OCI-LY3 (cell line): ENCODE results near the gene IP6K2.
"Not testable (repeated sequence)": the region's sequence is repeated elsewhere in the genome, so short reads cannot be mapped to it uniquely, and the experiment has no call there.

Experiments
- H2AFZ ChIP-seq: fragments of 200-600, 300-600 bp; shearing (Covaris generic); 2 replicates; pipeline ENCODE4 v1.6.0; 2014; ENCODE audit warnings: antibody characterized with exemption, low read depth, low read length
- H3K27ac ChIP-seq: fragments of 200-600, 300-600 bp; sonication (generic); 2 replicates; pipeline ENCODE4 v1.5.1; 2014; ENCODE audit warnings: mild to moderate bottlenecking, low read length, moderate library complexity, mixed read lengths
- H3K27me3 ChIP-seq: fragments of 200-600, 300-600 bp; sonication (generic); 2 replicates; pipeline ENCODE4 v1.6.1; 2014; ENCODE audit warnings: low read depth, low read length, mixed read lengths
- H3K36me3 ChIP-seq: fragments of 200-600, 300-600 bp; sonication (generic); replicated peaks from 2 replicates; pipeline ENCODE3; 2014; ENCODE audit warnings: low read depth, low read length, mixed read lengths
- H3K4me1 ChIP-seq: fragments of 300-600, 200-600 bp; sonication (generic); 2 replicates; pipeline ENCODE4 v1.6.1; 2014; ENCODE audit warnings: low read length, mixed read lengths
- H3K4me2 ChIP-seq: fragments of 200-600, 300-600 bp; sonication (generic); 2 replicates; pipeline ENCODE4 v1.6.1; 2014; ENCODE audit warnings: low read length, mixed read lengths
- H3K4me3 ChIP-seq: fragments of 300-600, 200-600 bp; sonication (generic); 2 replicates; pipeline ENCODE4 v1.5.1; 2014; ENCODE audit warnings: antibody characterized with exemption, mild to moderate bottlenecking, low read length, moderate library complexity
- H3K79me2 ChIP-seq: fragments of 300-600, 200-600 bp; shearing (Covaris generic); 2 replicates; pipeline ENCODE4 v1.6.1; 2014; ENCODE audit warnings: mild to moderate bottlenecking, low read length, mixed read lengths
- H3K9ac ChIP-seq: fragments of 300-600, 200-600 bp; shearing (Covaris generic); 2 replicates; pipeline ENCODE4 v1.6.0; 2014; ENCODE audit warnings: mild to moderate bottlenecking, low read length, moderate library complexity
- H3K9me3 ChIP-seq: fragments of 200-600, 300-600 bp; shearing (Covaris generic); 2 replicates; pipeline ENCODE4 v1.6.1; 2014; ENCODE audit warnings: low read length, mixed read lengths; ENCODE audit not compliant: insufficient read depth
- H4K20me1 ChIP-seq: fragments of 200-600, 300-600 bp; sonication (generic); 2 replicates; pipeline ENCODE4 v1.6.1; 2016; ENCODE audit warnings: low read length, mixed read lengths; ENCODE audit not compliant: insufficient read depth
- EZH2phosphoT487 ChIP-seq: fragments of 200-600 bp; shearing (Covaris generic); IDR thresholded peaks from 2 replicates; pipeline ENCODE4 v1.6.1; 2018; ENCODE audit warnings: antibody characterized with exemption, mixed run types, low read depth
- TF ChIP-seq, protein P1 (sequence below): fragments of 200-600, 300-600 bp; sonication (generic); IDR thresholded peaks from 2 replicates; pipeline ENCODE4 v1.5.1; 2014; ENCODE audit warnings: antibody characterized with exemption, low read length, low read depth

IP6K2 gene

DNA sequence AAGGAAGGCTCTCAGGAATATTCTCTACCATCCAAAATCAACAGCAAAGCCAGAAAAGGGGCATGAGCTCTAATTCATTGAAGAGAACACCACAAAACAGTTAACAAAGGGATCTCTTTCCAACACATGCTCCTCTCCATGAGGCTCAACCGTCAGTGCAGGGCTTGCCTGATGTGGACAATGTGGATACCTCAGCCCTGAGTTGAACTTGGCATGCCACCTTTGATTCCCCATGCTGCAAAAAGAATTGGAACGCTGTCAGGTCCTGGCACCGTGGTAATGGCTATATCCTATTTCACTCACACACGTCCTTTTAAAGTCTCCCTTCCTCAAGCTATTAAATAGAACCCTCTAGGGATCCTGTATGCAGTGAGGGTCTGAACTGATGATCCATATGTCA lies 30.7 kb upstream of the IP6K2 start:
- H2AFZ ChIP-seq, result no peak overlapping the region
- H3K79me2 ChIP-seq, result no peaks in the 10 kb centered on the region
- H3K27ac ChIP-seq, result no peak overlapping the region
- no peaks in the 10 kb centered on the region for H4K20me1 ChIP-seq
- no peak overlapping the region for H3K4me3 ChIP-seq
- H3K36me3 ChIP-seq, result peaks cover 18% of the 10 kb centered on the region
- no peak overlapping the region for H3K9ac ChIP-seq
- no peak overlapping the region for H3K4me2 ChIP-seq
- no peaks in the 10 kb centered on the region for H3K27me3 ChIP-seq
- no peaks in the 10 kb centered on the region for H3K9me3 ChIP-seq
- TF ChIP-seq EZH2phosphoT487, result no peak
- TF ChIP-seq, protein P1, sequence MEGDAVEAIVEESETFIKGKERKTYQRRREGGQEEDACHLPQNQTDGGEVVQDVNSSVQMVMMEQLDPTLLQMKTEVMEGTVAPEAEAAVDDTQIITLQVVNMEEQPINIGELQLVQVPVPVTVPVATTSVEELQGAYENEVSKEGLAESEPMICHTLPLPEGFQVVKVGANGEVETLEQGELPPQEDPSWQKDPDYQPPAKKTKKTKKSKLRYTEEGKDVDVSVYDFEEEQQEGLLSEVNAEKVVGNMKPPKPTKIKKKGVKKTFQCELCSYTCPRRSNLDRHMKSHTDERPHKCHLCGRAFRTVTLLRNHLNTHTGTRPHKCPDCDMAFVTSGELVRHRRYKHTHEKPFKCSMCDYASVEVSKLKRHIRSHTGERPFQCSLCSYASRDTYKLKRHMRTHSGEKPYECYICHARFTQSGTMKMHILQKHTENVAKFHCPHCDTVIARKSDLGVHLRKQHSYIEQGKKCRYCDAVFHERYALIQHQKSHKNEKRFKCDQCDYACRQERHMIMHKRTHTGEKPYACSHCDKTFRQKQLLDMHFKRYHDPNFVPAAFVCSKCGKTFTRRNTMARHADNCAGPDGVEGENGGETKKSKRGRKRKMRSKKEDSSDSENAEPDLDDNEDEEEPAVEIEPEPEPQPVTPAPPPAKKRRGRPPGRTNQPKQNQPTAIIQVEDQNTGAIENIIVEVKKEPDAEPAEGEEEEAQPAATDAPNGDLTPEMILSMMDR, result no peak
- H3K4me1 ChIP-seq, result no peaks in the 10 kb centered on the region

GRCh38 chr3:48747015-48747615 lies 30.1 kb upstream of the IP6K2 start:
- Histone ChIP-seq H3K9ac (no peak overlapping the region), H4K20me1 (no peaks in the 10 kb centered on the region), H3K4me2 (no peak overlapping the region), H3K4me3 (no peak overlapping the region), H3K4me1 (no peaks in the 10 kb centered on the region), H3K9me3 (no peaks in the 10 kb centered on the region), H3K79me2 (no peaks in the 10 kb centered on the region), H3K27ac (no peak overlapping the region), H3K36me3 (peaks cover 18% of the 10 kb centered on the region), H3K27me3 (no peaks in the 10 kb centered on the region), H2AFZ (no peak overlapping the region)
- TF ChIP-seq, protein P1, result no peak
- no peak for TF ChIP-seq EZH2phosphoT487

DNA sequence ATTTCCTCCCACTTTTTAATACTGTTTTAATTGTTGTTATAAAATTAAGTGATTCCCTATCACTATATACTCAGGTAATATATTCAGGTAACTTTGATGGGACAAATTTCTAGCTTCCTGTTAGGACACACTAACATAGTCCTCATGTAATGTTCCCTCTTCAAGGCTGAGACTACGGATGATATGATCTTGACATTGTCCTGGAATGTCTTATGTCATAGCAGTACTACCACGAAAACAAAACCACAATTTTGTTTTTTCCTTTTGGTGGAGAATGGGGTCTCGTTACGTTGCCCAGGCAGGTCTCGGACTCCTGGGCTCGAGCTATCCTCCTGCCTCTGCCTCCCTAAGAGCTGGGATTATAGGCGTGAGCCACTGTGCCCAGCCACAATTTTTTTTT lies 26.8 kb upstream of the IP6K2 start:
- Histone ChIP-seq H3K27me3 (no peaks in the 10 kb centered on the region), H4K20me1 (no peaks in the 10 kb centered on the region), H3K36me3 (peaks cover 9% of the 10 kb centered on the region), H3K79me2 (no peaks in the 10 kb centered on the region), H3K4me2 (no peak overlapping the region), H3K9ac (no peak overlapping the region), H3K4me1 (no peaks in the 10 kb centered on the region), H3K9me3 (no peaks in the 10 kb centered on the region), H3K27ac (no peak overlapping the region), H3K4me3 (no peak overlapping the region), H2AFZ (no peak overlapping the region)
- TF ChIP-seq, protein P1, result no peak
- no peak for TF ChIP-seq EZH2phosphoT487

DNA sequence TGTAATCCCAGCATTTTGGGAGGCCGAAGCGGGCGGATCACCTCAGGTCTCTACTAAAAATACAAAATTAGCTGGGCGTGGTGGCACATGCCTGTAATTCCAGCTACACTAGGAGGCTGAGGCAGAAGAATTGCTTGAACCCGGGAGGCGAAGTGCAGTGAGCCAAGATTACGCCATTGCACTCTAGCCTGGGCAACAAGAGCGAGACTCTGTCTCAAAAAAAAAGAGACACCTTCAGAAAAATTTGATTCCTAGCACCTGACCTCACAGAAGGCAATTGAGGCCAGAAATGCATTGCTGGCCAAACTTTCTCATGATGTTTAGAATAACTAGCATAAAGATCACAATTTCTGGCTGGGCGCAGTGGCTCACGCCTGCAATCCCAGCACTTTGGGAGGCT lies 24.2 kb upstream of the IP6K2 start:
- H3K9me3 ChIP-seq, H3K79me2 ChIP-seq, H3K4me1 ChIP-seq, H3K4me3 ChIP-seq, H3K9ac ChIP-seq, H4K20me1 ChIP-seq, H2AFZ ChIP-seq, H3K27ac ChIP-seq, H3K36me3 ChIP-seq, H3K27me3 ChIP-seq, H3K4me2 ChIP-seq: not testable (repeated sequence)
